Activated CD4-positive, alpha-beta T cell treated with anti-CD3 and anti-CD28 coated beads for 24 hours (primary cell): ENCODE results near the gene KIAA0930.
A peak's percentile ranks its signal among the peaks of the same experiment; 100 is the strongest.

Experiments
- DNase-seq, 2 donors: peaks; one replicate each; pipeline ENCODE4 v3.0.0-alpha.2; 2020; ENCODE audit warnings: low read depth in 2 of 2

KIAA0930 gene

DNA sequence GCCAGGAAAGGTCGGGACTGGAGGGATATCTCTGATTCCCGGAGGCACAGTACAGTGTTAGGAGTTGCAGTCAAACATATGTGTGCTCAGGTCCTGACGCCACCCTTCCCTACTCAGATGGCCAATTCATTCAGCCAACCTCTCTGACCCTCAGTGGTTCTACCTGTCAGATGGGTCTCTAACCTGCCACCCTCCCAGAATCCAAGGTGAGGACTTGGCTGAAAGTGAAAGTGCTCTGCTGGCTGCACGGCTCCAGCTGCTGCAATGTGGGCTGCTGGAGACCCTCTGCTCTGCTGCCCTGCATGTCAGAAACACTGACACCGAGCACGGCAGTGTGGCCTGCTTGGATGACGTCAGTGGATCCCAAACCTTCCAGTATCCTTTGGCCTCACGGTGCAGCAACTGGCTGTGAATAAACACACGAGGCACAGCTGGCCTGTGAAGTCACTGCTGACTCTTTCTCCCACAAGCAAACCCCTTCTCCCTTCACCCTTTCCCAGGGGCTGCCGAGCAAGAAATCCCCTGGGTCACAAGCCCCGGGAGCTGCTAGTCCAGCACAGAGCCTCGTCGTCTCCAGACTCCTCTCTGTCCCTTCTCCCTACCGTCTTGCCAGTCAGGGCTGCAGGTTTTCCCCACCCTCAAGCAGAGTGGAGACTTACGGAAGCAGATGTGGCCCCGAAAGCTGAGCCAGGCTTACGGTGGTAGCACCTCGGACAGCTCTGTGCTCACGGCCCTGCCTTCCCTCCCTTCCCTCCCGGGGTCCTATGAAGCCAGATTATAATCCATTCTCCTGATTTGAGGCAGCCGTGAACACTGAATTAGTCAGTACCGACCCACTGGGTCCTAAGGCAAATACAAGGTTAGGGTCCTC, 24.3 kb downstream of the KIAA0930 start:
- DNase-seq, result no peak

- DNase-seq, result no peak
These were observed 27.5 kb downstream of the KIAA0930 start for GRCh38 chr22:45212992-45213751.

DNA sequence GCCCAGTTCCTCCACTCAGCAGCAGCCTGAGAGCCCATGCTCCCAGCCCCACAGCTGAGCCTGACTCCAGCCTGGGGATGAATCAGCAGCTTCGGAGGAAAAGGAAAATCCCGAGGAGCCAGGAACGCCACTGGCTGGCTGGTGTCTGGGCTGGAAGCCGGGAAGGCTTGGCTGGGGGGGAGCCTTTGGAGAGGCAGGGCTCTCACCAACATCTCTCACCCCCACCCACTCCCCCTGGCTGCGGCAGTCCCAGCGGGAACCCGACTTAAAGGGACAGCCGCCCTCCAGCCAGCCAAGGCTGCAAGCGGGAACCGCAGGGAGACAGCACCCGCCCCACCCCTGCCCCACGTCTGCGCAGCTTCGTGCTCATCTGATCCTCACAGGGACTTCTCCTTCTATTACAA, 28.4 kb downstream of the KIAA0930 start:
- DNase-seq, result no peak

DNA sequence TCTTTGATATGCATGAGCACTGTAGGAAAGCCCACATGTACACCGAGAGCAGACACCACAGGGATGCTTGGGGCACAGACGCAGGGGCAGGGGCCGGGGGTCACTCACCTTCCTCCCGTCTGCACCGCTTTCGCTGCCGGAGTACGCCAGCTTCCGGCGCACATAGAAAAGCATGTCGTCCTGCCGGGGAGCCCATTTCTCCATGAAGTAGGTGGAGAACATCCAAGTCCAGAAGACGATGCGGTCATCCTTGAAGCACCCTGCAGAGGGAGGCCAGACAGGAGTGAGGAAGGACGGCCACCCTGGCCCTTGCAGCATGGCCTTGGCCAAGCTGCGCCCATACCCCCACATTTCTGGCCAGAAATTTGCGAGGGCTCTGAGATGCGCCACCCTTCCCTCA, 28.8 kb downstream of the KIAA0930 start:
- DNase-seq, result no peak

- DNase-seq, result no peak
These were observed 29.3 kb downstream of the KIAA0930 start for GRCh38 chr22:45211435-45211834.

DNA sequence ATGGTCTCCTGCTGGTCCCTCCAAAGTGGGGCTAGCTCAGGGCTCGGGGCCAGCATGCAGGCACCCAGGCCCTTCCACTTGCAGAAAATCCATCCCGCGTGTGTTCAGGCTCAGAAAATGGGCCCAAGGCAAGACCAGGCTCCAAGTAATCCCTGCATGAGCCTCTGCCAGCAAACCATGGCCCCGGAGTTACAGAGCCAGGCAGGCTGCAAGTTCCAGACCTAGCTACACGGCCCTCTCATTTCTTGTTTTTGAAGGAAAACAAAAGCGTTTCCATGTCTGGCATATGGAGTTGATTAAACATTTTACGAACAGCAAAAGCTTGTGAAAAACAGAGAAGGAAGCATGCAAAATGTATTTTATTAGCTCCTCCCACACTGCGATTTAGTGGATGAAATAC, 29.7 kb downstream of the KIAA0930 start:
- DNase-seq, result no peak

DNA sequence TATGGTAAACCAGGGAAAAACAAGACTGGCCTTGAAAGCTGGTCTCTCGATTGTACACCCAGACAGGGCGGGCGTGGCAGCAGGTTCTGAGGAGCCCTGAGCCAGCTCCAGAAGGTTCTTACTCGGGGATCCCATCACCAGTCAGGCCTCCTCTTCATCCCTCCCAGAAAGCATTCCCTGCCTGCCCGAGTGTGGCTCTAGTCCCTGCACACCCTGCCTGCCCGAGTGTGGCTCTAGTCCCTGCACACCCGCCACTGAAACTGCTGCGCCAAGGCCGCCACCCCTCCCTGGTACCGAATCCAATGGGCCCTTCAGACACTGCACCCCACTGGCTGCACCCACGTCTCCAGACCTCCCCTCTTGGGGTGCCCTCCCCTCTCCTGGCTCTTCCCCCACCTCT, 30.1 kb downstream of the KIAA0930 start:
- no peak for DNase-seq

DNA sequence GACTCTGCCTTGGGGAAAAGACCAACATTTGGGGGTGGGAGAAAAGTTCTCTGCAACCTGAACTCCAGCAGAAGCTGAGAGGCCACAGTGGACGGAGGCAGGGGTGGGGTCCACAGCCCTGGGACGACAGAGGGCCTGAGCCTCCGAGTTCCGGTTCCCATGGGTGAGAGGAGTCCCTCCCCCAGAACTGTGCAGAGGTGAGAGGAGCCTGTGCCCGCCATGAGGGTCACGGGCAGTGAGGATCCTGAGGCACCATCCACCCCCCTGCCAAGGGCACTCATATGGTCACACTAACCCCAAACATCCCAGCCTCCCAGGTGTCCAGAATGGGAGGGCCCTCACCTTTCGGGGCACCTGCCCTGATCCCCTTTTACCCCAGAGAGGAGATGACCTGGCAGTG, 30.5 kb downstream of the KIAA0930 start:
- DNase-seq, result no peak

DNA sequence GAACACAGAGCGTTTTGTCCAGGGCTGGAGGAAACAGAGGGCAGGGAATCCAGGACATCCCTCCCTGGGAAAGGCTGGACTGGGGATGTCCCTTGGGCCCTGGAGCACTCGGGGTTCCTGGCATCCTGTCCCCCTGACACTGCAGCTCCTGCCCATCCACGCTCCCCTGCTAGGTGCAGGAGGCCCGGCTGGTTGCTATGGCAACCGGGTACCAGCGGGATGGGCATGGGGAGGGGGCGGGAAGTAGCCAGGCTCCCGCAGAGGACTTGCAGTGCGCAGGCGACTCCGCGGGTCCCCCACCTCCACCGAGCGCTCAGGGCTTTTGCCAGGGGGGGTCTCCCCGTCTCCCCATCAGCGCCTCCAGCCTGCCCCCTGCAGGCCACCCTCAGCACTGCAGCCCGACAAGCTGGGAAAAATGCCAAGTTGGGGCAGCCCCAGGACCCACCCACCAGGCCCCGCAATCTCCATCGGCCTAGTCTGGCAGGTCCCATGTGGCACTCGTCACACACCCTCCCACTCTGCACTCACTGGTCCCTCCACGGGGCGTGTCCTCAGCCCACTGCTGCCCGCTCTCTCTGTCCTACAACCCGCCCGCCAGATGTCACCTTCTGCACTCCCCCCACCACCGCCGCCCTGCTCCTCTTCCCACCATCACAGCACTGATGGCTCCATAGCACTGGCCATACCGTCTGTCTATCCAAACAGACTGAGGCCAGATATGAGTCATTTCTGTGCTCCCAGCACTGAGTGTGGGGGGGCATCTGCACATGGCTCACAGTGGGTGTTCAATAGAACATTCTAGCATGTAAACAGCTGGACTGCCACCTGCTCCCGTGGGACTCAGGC, 31.5 kb downstream of the KIAA0930 start:
- DNase-seq, result peak in 1 of 2 donors; percentile 9

DNA sequence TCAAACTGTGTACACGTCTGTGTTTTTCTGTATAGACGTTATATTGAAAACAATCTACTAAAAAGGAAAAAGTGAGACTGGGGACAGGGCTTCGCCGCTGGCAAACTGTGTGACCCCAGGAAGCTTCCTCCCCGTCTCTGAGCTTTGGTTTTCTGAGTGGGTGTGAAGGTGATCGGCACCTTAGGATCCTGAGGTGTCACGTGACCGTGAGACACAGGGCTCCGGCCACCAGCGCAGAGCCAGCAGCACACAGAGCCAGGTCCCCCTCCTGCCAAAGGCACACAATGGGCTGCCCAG, 32.0 kb downstream of the KIAA0930 start:
- no peak for DNase-seq

GRCh38 chr22:45207981-45208664, 32.6 kb downstream of the KIAA0930 start:
- DNase-seq, result no peak

GRCh38 chr22:45207533-45207932, 33.2 kb downstream of the KIAA0930 start:
- no peak for DNase-seq

- DNase-seq, result no peak
These were observed 34.5 kb downstream of the KIAA0930 start for GRCh38 chr22:45206233-45206632.

GRCh38 chr22:45205276-45205925, 35.3 kb downstream of the KIAA0930 start:
- DNase-seq, result no peak

DNA sequence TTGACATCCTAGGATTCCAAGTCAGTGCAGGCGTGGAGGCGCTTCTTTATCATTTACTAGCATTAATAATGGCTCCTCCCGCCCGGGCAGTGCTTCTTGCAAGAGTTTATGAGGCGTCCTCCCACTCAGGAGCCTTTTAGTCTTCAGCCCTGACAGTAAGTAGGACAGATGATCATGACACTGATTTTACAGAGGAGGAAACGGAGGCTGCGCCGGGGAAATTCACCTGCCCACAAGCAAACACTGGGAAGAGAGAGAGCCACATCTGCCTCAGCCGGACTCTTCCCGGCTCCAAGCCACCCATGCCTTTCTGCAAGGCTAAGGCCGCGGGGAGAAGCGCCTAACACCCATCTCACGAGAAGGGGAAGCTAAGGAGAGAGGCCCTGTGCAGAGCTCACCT, 35.9 kb downstream of the KIAA0930 start:
- no peak for DNase-seq

- no peak for DNase-seq
These were observed 36.5 kb downstream of the KIAA0930 start for GRCh38 chr22:45204241-45204640.

GRCh38 chr22:45203150-45203951, 37.3 kb downstream of the KIAA0930 start:
- no peak for DNase-seq

- DNase-seq, result no peak
These were observed 38.2 kb downstream of the KIAA0930 start for GRCh38 chr22:45202333-45203149.

- DNase-seq, result no peak
These were observed 38.9 kb downstream of the KIAA0930 start for GRCh38 chr22:45201678-45202332.
